Bronchial epithelial cell (primary cell): ENCODE measurements around the gene C2orf80. TPM values are rescaled to one million over a fixed set of nuclear protein-coding genes. Genes with fewer than 3 reads are reported as not detected.

Experiments used
- DNase-seq: peaks from one replicate; pipeline ENCODE4 v3.0.0-alpha.2; 2010; ENCODE audit warnings: low read depth
- FAIRE-seq: peaks from 2 replicates; lab custom pipeline; 2011; peaks lifted over from hg19 to GRCh38; lab: Jason Lieb, UNC
- H3K27me3 ChIP-seq: 2 replicates; pipeline ENCODE4 v1.5.1; 2011; ENCODE audit warnings: low read length; ENCODE audit not compliant: control insufficient read depth, insufficient read depth
- H3K36me3 ChIP-seq: 2 replicates; pipeline ENCODE4 v1.5.1; 2011; ENCODE audit warnings: low read length; ENCODE audit not compliant: control insufficient read depth, insufficient read depth
- H3K4me3 ChIP-seq: 2 replicates; pipeline ENCODE4 v1.5.1; 2011; ENCODE audit warnings: mild to moderate bottlenecking, low read depth, low read length, control low read depth
- total RNA-seq: library from RNA; depleted of rRNA; stranded (reverse); fragments of >200 nt; gene quantifications from 2 replicates; pipeline ENCODE4 v1.2.1, GENCODE V29; 2014
- TF ChIP-seq, protein P1 (sequence below): IDR thresholded peaks from 2 replicates; pipeline ENCODE4 v1.5.1; 2011; ENCODE audit warnings: mild to moderate bottlenecking, moderate library complexity, low read length, control low read depth, inconsistent platforms; ENCODE audit not compliant: insufficient read depth, severe bottlenecking

C2orf80 gene
- total RNA-seq, 1 donor from 2014 or later: not detected

- TF ChIP-seq, protein P1, sequence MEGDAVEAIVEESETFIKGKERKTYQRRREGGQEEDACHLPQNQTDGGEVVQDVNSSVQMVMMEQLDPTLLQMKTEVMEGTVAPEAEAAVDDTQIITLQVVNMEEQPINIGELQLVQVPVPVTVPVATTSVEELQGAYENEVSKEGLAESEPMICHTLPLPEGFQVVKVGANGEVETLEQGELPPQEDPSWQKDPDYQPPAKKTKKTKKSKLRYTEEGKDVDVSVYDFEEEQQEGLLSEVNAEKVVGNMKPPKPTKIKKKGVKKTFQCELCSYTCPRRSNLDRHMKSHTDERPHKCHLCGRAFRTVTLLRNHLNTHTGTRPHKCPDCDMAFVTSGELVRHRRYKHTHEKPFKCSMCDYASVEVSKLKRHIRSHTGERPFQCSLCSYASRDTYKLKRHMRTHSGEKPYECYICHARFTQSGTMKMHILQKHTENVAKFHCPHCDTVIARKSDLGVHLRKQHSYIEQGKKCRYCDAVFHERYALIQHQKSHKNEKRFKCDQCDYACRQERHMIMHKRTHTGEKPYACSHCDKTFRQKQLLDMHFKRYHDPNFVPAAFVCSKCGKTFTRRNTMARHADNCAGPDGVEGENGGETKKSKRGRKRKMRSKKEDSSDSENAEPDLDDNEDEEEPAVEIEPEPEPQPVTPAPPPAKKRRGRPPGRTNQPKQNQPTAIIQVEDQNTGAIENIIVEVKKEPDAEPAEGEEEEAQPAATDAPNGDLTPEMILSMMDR: no peak
- Histone ChIP-seq H3K27me3 (no peaks in the 10 kb centered on the region), H3K4me3 (no peak overlapping the region), H3K36me3 (no peaks in the 10 kb centered on the region)
- no peak for DNase-seq
- FAIRE-seq: no peak
These were observed 14.0 kb downstream of the C2orf80 start for GRCh38 chr2:208175840-208176153.

GRCh38 chr2:208175069-208175839 is 14.6 kb downstream of the C2orf80 start:
- no peak overlapping the region for H3K4me3 ChIP-seq
- H3K36me3 ChIP-seq: no peaks in the 10 kb centered on the region
- DNase-seq: peak; percentile 67
- peak; percentile 23 for FAIRE-seq
- TF ChIP-seq, protein P1: peak; percentile 87
- H3K27me3 ChIP-seq: no peaks in the 10 kb centered on the region

- TF ChIP-seq, protein P1: no peak
- Histone ChIP-seq H3K27me3 (no peaks in the 10 kb centered on the region), H3K4me3 (no peak overlapping the region), H3K36me3 (no peaks in the 10 kb centered on the region)
- FAIRE-seq (no peak), DNase-seq (no peak)
These were observed 15.7 kb downstream of the C2orf80 start for GRCh38 chr2:208174144-208174543.

DNA sequence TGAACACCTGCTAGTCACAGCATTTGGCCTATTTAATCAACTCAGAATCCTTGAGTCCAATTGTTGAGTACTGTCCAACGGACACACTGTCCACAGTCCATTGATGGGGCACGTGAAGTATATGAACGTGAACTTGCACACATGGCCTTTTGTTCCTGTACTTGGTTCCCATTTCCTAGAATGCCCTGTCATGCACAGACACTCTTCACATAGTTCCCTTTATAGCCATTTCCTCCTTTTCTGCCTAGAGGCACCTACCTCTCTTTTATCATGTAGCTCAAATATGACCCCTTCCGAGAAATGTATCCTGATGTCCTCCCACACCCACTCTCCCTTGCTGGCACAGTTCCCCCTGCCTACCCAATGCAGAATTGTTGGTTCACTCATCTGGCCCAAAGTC is 17.7 kb downstream of the C2orf80 start:
- DNase-seq (no peak), FAIRE-seq (peak; percentile 58)
- no peaks in the 10 kb centered on the region for H3K36me3 ChIP-seq
- no peaks in the 10 kb centered on the region for H3K27me3 ChIP-seq
- TF ChIP-seq, protein P1: no peak
- H3K4me3 ChIP-seq: no peak overlapping the region

- TF ChIP-seq, protein P1: no peak
- DNase-seq (no peak), FAIRE-seq (no peak)
- Histone ChIP-seq H3K4me3 (no peak overlapping the region), H3K36me3 (no peaks in the 10 kb centered on the region), H3K27me3 (peaks cover 2% of the 10 kb centered on the region)
These were observed 24.7 kb downstream of the C2orf80 start for GRCh38 chr2:208164951-208165755.
